Measurements from ENCODE around the gene IFT27.

- no peak for TF ChIP-seq CTCF (IDR thresholded peaks at IDR 0.05; ENCODE audit: low read depth, low read length)
- TF ChIP-seq POLR2A (IDR thresholded peaks at IDR 0.05; ENCODE audit: extremely low read depth, insufficient read length) = no peak
Observed at GRCh38 chr22:36795633-36796032, 19.7 kb upstream of the IFT27 start.
